ENCODE measurements around the gene EDDM13. TPM values are rescaled to one million over a fixed set of nuclear protein-coding genes. Genes with fewer than 3 reads are reported as not detected.
"Not testable (repeated sequence)": the region's sequence is repeated elsewhere in the genome, so short reads cannot be mapped to it uniquely, and the experiment has no call there.

Gene EDDM13
- total RNA-seq, 1 donor: not detected

- TF ChIP-seq CTCF (IDR thresholded peaks at IDR 0.05; ENCODE audit: extremely low read depth, low read depth, low read length): peak; percentile 66
- Histone ChIP-seq H3K36me3 (ENCODE audit: insufficient read depth, low read length) (no peaks in the 10 kb centered on the region), H3K4me1 (ENCODE audit: insufficient read depth, low read length) (no peaks in the 10 kb centered on the region), H3K4me3 (ENCODE audit: insufficient read depth, low read length) (no peak overlapping the region), H3K27ac (ENCODE audit: low read depth, low read length) (no peak overlapping the region), H3K4me2 (ENCODE audit: insufficient read depth, low read length) (no peak overlapping the region), H4K20me1 (ENCODE audit: insufficient read depth, low read length) (no peaks in the 10 kb centered on the region), H3K79me2 (ENCODE audit: insufficient read depth, low read length) (no peaks in the 10 kb centered on the region), H3K9me3 (ENCODE audit: low read depth, low read length) (no peaks in the 10 kb centered on the region), H3K27me3 (ENCODE audit: insufficient read depth, low read length) (no peaks in the 10 kb centered on the region), H2AFZ (ENCODE audit: low read length) (no peak overlapping the region)
- no peak for DNase-seq (ENCODE audit: insufficient read length, low spot score, missing footprints)
Observed at GRCh38 chr19:56333506-56333905, 61.0 kb downstream of the EDDM13 start.

- not testable (repeated sequence) for H3K4me3 ChIP-seq (ENCODE audit: insufficient read depth, low read length); H3K9me3 ChIP-seq (ENCODE audit: low read depth, low read length); H3K27me3 ChIP-seq (ENCODE audit: insufficient read depth, low read length); H3K27ac ChIP-seq (ENCODE audit: low read depth, low read length); H4K20me1 ChIP-seq (ENCODE audit: insufficient read depth, low read length); H3K4me1 ChIP-seq (ENCODE audit: insufficient read depth, low read length); H3K36me3 ChIP-seq (ENCODE audit: insufficient read depth, low read length); H3K4me2 ChIP-seq (ENCODE audit: insufficient read depth, low read length); H2AFZ ChIP-seq (ENCODE audit: low read length); H3K79me2 ChIP-seq (ENCODE audit: insufficient read depth, low read length); DNase-seq (ENCODE audit: insufficient read length, low spot score, missing footprints)
Observed at GRCh38 chr19:56335371-56335770, 62.8 kb downstream of the EDDM13 start.

GRCh38 chr19:56337077-56337476 is 64.5 kb downstream of the EDDM13 start:
- not testable (repeated sequence) for H3K79me2 ChIP-seq (ENCODE audit: insufficient read depth, low read length); H3K4me3 ChIP-seq (ENCODE audit: insufficient read depth, low read length); DNase-seq (ENCODE audit: insufficient read length, low spot score, missing footprints); H2AFZ ChIP-seq (ENCODE audit: low read length); H3K36me3 ChIP-seq (ENCODE audit: insufficient read depth, low read length); H3K27me3 ChIP-seq (ENCODE audit: insufficient read depth, low read length); H3K9me3 ChIP-seq (ENCODE audit: low read depth, low read length); H3K4me2 ChIP-seq (ENCODE audit: insufficient read depth, low read length); H3K27ac ChIP-seq (ENCODE audit: low read depth, low read length); H4K20me1 ChIP-seq (ENCODE audit: insufficient read depth, low read length); H3K4me1 ChIP-seq (ENCODE audit: insufficient read depth, low read length)

GRCh38 chr19:56339031-56339430 is 66.5 kb downstream of the EDDM13 start:
- DNase-seq (ENCODE audit: insufficient read length, low spot score, missing footprints); H3K36me3 ChIP-seq (ENCODE audit: insufficient read depth, low read length); H3K4me3 ChIP-seq (ENCODE audit: insufficient read depth, low read length); H3K27ac ChIP-seq (ENCODE audit: low read depth, low read length); H2AFZ ChIP-seq (ENCODE audit: low read length); H3K4me1 ChIP-seq (ENCODE audit: insufficient read depth, low read length); H3K4me2 ChIP-seq (ENCODE audit: insufficient read depth, low read length); H3K9me3 ChIP-seq (ENCODE audit: low read depth, low read length); H4K20me1 ChIP-seq (ENCODE audit: insufficient read depth, low read length); H3K79me2 ChIP-seq (ENCODE audit: insufficient read depth, low read length); H3K27me3 ChIP-seq (ENCODE audit: insufficient read depth, low read length): not testable (repeated sequence)

- no peaks in the 10 kb centered on the region for H3K36me3 ChIP-seq (ENCODE audit: insufficient read depth, low read length)
- H3K27me3 ChIP-seq (ENCODE audit: insufficient read depth, low read length): no peaks in the 10 kb centered on the region
- no peak overlapping the region for H3K27ac ChIP-seq (ENCODE audit: low read depth, low read length)
- H3K4me2 ChIP-seq (ENCODE audit: insufficient read depth, low read length): no peak overlapping the region
- no peak for DNase-seq (ENCODE audit: insufficient read length, low spot score, missing footprints)
- no peaks in the 10 kb centered on the region for H3K79me2 ChIP-seq (ENCODE audit: insufficient read depth, low read length)
- no peak for TF ChIP-seq CTCF (IDR thresholded peaks at IDR 0.05; ENCODE audit: extremely low read depth, low read depth, low read length)
- no peak overlapping the region for H3K4me3 ChIP-seq (ENCODE audit: insufficient read depth, low read length)
- H2AFZ ChIP-seq (ENCODE audit: low read length): no peak overlapping the region
- H3K9me3 ChIP-seq (ENCODE audit: low read depth, low read length): no peaks in the 10 kb centered on the region
- no peaks in the 10 kb centered on the region for H4K20me1 ChIP-seq (ENCODE audit: insufficient read depth, low read length)
- H3K4me1 ChIP-seq (ENCODE audit: insufficient read depth, low read length): no peaks in the 10 kb centered on the region
Observed at GRCh38 chr19:56341948-56342347, 69.4 kb downstream of the EDDM13 start.
